ENCODE data around the gene LNX1.

Gene LNX1

GRCh38 chr4:53591372-53591892 lies at the start of gene LNX1:
Gene LNX1 (minus strand): TSS chr4:53591486. CDS start chr4:53574002, 17,484 bp downstream.
- peak; percentile 73 for DNase-seq

GRCh38 chr4:53640576-53641453 lies 49.5 kb upstream of the LNX1 start:
- no peak for DNase-seq

GRCh38 chr4:53638919-53639318 lies 47.6 kb upstream of the LNX1 start:
- no peak for DNase-seq

- no peak for DNase-seq
Measured at GRCh38 chr4:53637348-53637747, 46.1 kb upstream of the LNX1 start.

GRCh38 chr4:53635697-53636483 lies 44.6 kb upstream of the LNX1 start:
- no peak for DNase-seq

GRCh38 chr4:53633608-53634007 lies 42.3 kb upstream of the LNX1 start:
- no peak for DNase-seq

- no peak for DNase-seq
Measured at GRCh38 chr4:53629296-53629695, 38.0 kb upstream of the LNX1 start.

GRCh38 chr4:53626491-53626890 lies 35.2 kb upstream of the LNX1 start:
- DNase-seq, result no peak

GRCh38 chr4:53625888-53626287 lies 34.6 kb upstream of the LNX1 start:
- no peak for DNase-seq

GRCh38 chr4:53622739-53623151 lies 31.5 kb upstream of the LNX1 start:
- no peak for DNase-seq

GRCh38 chr4:53620956-53621355 lies 29.7 kb upstream of the LNX1 start:
- no peak for DNase-seq

GRCh38 chr4:53619431-53619830 lies 28.1 kb upstream of the LNX1 start:
- no peak for DNase-seq

GRCh38 chr4:53618321-53618720 lies 27.0 kb upstream of the LNX1 start:
- DNase-seq, result no peak

GRCh38 chr4:53617101-53617680 lies 25.9 kb upstream of the LNX1 start:
- no peak for DNase-seq

- DNase-seq, result no peak
Measured at GRCh38 chr4:53616219-53616618, 24.9 kb upstream of the LNX1 start.

- no peak for DNase-seq
Measured at GRCh38 chr4:53614591-53614990, 23.3 kb upstream of the LNX1 start.

GRCh38 chr4:53613428-53613827 lies 22.1 kb upstream of the LNX1 start:
- no peak for DNase-seq

- DNase-seq, result no peak
Measured at GRCh38 chr4:53608649-53609048, 17.4 kb upstream of the LNX1 start.

GRCh38 chr4:53608242-53608641 lies 17.0 kb upstream of the LNX1 start:
- DNase-seq, result no peak

- DNase-seq, result no peak
Measured at GRCh38 chr4:53605783-53606182, 14.5 kb upstream of the LNX1 start.

GRCh38 chr4:53602390-53602789 lies 11.1 kb upstream of the LNX1 start:
- no peak for DNase-seq

GRCh38 chr4:53601251-53601764 lies 10.0 kb upstream of the LNX1 start:
- peak; percentile 70 for DNase-seq

- DNase-seq, result no peak
Measured at GRCh38 chr4:53599632-53600031, 8.3 kb upstream of the LNX1 start.
